IgD-negative memory B cell (primary cell): Measurements from ENCODE around the gene AJUBA. TPM values are rescaled to one million over a fixed set of nuclear protein-coding genes. Genes with fewer than 3 reads are reported as not detected.
"Not testable (repeated sequence)": the region's sequence is repeated elsewhere in the genome, so short reads cannot be mapped to it uniquely, and the experiment has no call there.

Source experiments
- H3K27ac Mint-ChIP-seq, 3 donors: one replicate each; pipeline ENCODE4 v1.8.0; 2020 to 2022; ENCODE audit warnings: mild to moderate bottlenecking in 3 of 3, mixed read lengths in 3 of 3, moderate library complexity in 1 of 3
- H3K27me3 Mint-ChIP-seq: one replicate; pipeline ENCODE4 v1.8.0; 2021; ENCODE audit warnings: mixed read lengths
- H3K36me3 Mint-ChIP-seq: one replicate; pipeline ENCODE4 v1.8.0; 2020; ENCODE audit warnings: mild to moderate bottlenecking, mixed read lengths
- H3K4me1 Mint-ChIP-seq, 3 donors: one replicate each; pipeline ENCODE4 v1.8.0; 2020 to 2022; ENCODE audit warnings: mixed read lengths in 3 of 3, mild to moderate bottlenecking in 1 of 3
- H3K4me3 Mint-ChIP-seq, 4 donors: one replicate each; pipeline ENCODE4 v1.8.0; 2020 to 2022; ENCODE audit warnings: mild to moderate bottlenecking in 4 of 4, mixed read lengths in 4 of 4, moderate library complexity in 3 of 4
- H3K9me3 Mint-ChIP-seq, 3 donors: one replicate each; pipeline ENCODE4 v1.8.0; 2020 to 2021; ENCODE audit warnings: mixed read lengths in 3 of 3, mild to moderate bottlenecking in 1 of 3
- polyA plus RNA-seq: library from polyadenylated mRNA; unstranded; fragments of 300-500 nt; fragmentation: Illumina TruSeq; gene quantifications from one replicate; pipeline ENCODE4 v1.2.3, GENCODE V29; 2021

AJUBA gene
- polyA plus RNA-seq, 1 donor from 2014 or later, result 0.16 TPM

- Mint-ChIP-seq H3K9me3 (no peaks in the 10 kb centered on the region), H3K4me3 (peak overlapping the region; percentile 86 to 99 (median 98)), H3K27ac (peak overlapping the region; percentile 78 to 84 (median 84)), H3K36me3 (peaks cover 2% of the 10 kb centered on the region), H3K4me1 (peaks cover 10 to 17% (median 15%) of the 10 kb centered on the region in 3 donors), H3K27me3 (no peaks in the 10 kb centered on the region)
Measured at GRCh38 chr14:22955702-22956569, 26.4 kb downstream of the AJUBA start.

- Mint-ChIP-seq H3K4me3 (peak overlapping the region in 1 of 4 donors; percentile 52), H3K36me3 (peaks cover 7% of the 10 kb centered on the region), H3K27ac (no peak overlapping the region), H3K27me3 (no peaks in the 10 kb centered on the region), H3K9me3 (no peaks in the 10 kb centered on the region), H3K4me1 (peaks cover 8 to 17% (median 14%) of the 10 kb centered on the region in 3 donors)
Measured at GRCh38 chr14:22952418-22952817, 29.9 kb downstream of the AJUBA start.

GRCh38 chr14:22951795-22952194 lies 30.6 kb downstream of the AJUBA start:
- H3K4me1 Mint-ChIP-seq, result peaks cover 8 to 17% (median 14%) of the 10 kb centered on the region in 3 donors
- H3K4me3 Mint-ChIP-seq, H3K27me3 Mint-ChIP-seq, H3K36me3 Mint-ChIP-seq, H3K9me3 Mint-ChIP-seq, H3K27ac Mint-ChIP-seq: not testable (repeated sequence)

- H3K9me3 Mint-ChIP-seq, result no peaks in the 10 kb centered on the region
- H3K27ac Mint-ChIP-seq, result no peak overlapping the region
- H3K4me1 Mint-ChIP-seq, result no peaks in the 10 kb centered on the region
- H3K36me3 Mint-ChIP-seq, result peaks cover 7% of the 10 kb centered on the region
- no peak overlapping the region for H3K4me3 Mint-ChIP-seq
- H3K27me3 Mint-ChIP-seq, result no peaks in the 10 kb centered on the region
Measured at GRCh38 chr14:22945642-22946041, 36.7 kb downstream of the AJUBA start.

GRCh38 chr14:22939684-22940083 lies 42.7 kb downstream of the AJUBA start:
- no peaks in the 10 kb centered on the region for H3K27me3 Mint-ChIP-seq
- no peak overlapping the region for H3K4me3 Mint-ChIP-seq
- peaks cover 0 to 3% (median 0%) of the 10 kb centered on the region in 3 donors for H3K4me1 Mint-ChIP-seq
- H3K27ac Mint-ChIP-seq, result peak overlapping the region in 1 of 3 donors; percentile 77
- H3K9me3 Mint-ChIP-seq, result no peaks in the 10 kb centered on the region
- peaks cover 7% of the 10 kb centered on the region for H3K36me3 Mint-ChIP-seq

- Mint-ChIP-seq H3K27ac (no peak overlapping the region), H3K4me3 (no peak overlapping the region), H3K36me3 (peaks cover 5% of the 10 kb centered on the region), H3K4me1 (peaks cover 7 to 13% (median 11%) of the 10 kb centered on the region in 3 donors), H3K9me3 (no peaks in the 10 kb centered on the region), H3K27me3 (no peaks in the 10 kb centered on the region)
Measured at GRCh38 chr14:22935156-22935555, 47.2 kb downstream of the AJUBA start.

- H3K27me3 Mint-ChIP-seq, result no peaks in the 10 kb centered on the region
- H3K27ac Mint-ChIP-seq, result peak overlapping the region in 2 of 3 donors; percentile 6 to 8
- peaks cover 1% of the 10 kb centered on the region for H3K36me3 Mint-ChIP-seq
- H3K9me3 Mint-ChIP-seq, result no peaks in the 10 kb centered on the region
- H3K4me1 Mint-ChIP-seq, result peaks cover 7 to 14% (median 13%) of the 10 kb centered on the region in 3 donors
- peak overlapping the region in 1 of 4 donors; percentile 15 for H3K4me3 Mint-ChIP-seq
Measured at GRCh38 chr14:22932146-22932545, 50.2 kb downstream of the AJUBA start.

- Mint-ChIP-seq H3K9me3 (no peaks in the 10 kb centered on the region), H3K36me3 (no peaks in the 10 kb centered on the region), H3K4me3 (no peak overlapping the region), H3K4me1 (peaks cover 7 to 24% (median 19%) of the 10 kb centered on the region in 3 donors), H3K27me3 (no peaks in the 10 kb centered on the region), H3K27ac (no peak overlapping the region)
Measured at GRCh38 chr14:22929961-22930364, 52.4 kb downstream of the AJUBA start.

GRCh38 chr14:22929104-22929960 lies 53.0 kb downstream of the AJUBA start, which contains the start of gene PRMT5:
Gene PRMT5, minus strand, starts transcription at chr14:22929376. Its CDS starts 15 bp downstream, at chr14:22929361.
- Mint-ChIP-seq H3K4me3 (no peak within 1 kb of the TSS), H3K9me3 (no peaks in the 10 kb centered on the region), H3K27me3 (no peaks in the 10 kb centered on the region), H3K36me3 (no peaks in the 10 kb centered on the region), H3K27ac (no peak within 1 kb of the TSS), H3K4me1 (peaks cover 7 to 24% (median 19%) of the 10 kb centered on the region in 3 donors)

GRCh38 chr14:22928237-22929103 lies 53.9 kb downstream of the AJUBA start:
- peaks cover 3 to 20% (median 16%) of the 10 kb centered on the region in 3 donors for H3K4me1 Mint-ChIP-seq
- H3K27me3 Mint-ChIP-seq, result no peaks in the 10 kb centered on the region
- no peak overlapping the region for H3K27ac Mint-ChIP-seq
- no peaks in the 10 kb centered on the region for H3K36me3 Mint-ChIP-seq
- no peaks in the 10 kb centered on the region for H3K9me3 Mint-ChIP-seq
- no peak overlapping the region for H3K4me3 Mint-ChIP-seq

- H3K4me3 Mint-ChIP-seq, result peak overlapping the region in 1 of 4 donors; percentile 26
- peak overlapping the region in 2 of 3 donors; percentile 8 to 50 for H3K27ac Mint-ChIP-seq
- H3K4me1 Mint-ChIP-seq, result peaks cover 0 to 17% (median 8%) of the 10 kb centered on the region in 3 donors
- H3K27me3 Mint-ChIP-seq, result no peaks in the 10 kb centered on the region
- H3K9me3 Mint-ChIP-seq, result no peaks in the 10 kb centered on the region
- H3K36me3 Mint-ChIP-seq, result peaks cover 10% of the 10 kb centered on the region
Measured at GRCh38 chr14:22926316-22926715, 56.0 kb downstream of the AJUBA start.

GRCh38 chr14:22925513-22925912 lies 56.8 kb downstream of the AJUBA start:
- Mint-ChIP-seq H3K27me3 (no peaks in the 10 kb centered on the region), H3K4me3 (no peak overlapping the region), H3K4me1 (peaks cover 0 to 17% (median 8%) of the 10 kb centered on the region in 3 donors), H3K36me3 (peaks cover 12% of the 10 kb centered on the region), H3K27ac (peak overlapping the region in 1 of 3 donors; percentile 8), H3K9me3 (no peaks in the 10 kb centered on the region)

GRCh38 chr14:22923746-22924145 lies 58.6 kb downstream of the AJUBA start:
- Mint-ChIP-seq H3K9me3 (peaks cover 0 to 2% (median 0%) of the 10 kb centered on the region in 3 donors), H3K4me3 (peak overlapping the region in 1 of 4 donors; percentile 6), H3K4me1 (peaks cover 7 to 17% (median 8%) of the 10 kb centered on the region in 3 donors), H3K27ac (no peak overlapping the region), H3K36me3 (peaks cover 12% of the 10 kb centered on the region), H3K27me3 (no peaks in the 10 kb centered on the region)

GRCh38 chr14:22922294-22922693 lies 60.1 kb downstream of the AJUBA start:
- Mint-ChIP-seq H3K36me3 (peaks cover 12% of the 10 kb centered on the region), H3K4me1 (peaks cover 10 to 23% (median 12%) of the 10 kb centered on the region in 3 donors), H3K4me3 (peak overlapping the region in 1 of 4 donors; percentile 6), H3K9me3 (peaks cover 0 to 2% (median 0%) of the 10 kb centered on the region in 3 donors), H3K27ac (peak overlapping the region in 1 of 3 donors; percentile 13), H3K27me3 (no peaks in the 10 kb centered on the region)
